Endothelial cell of umbilical vein (primary cell): Measurements from ENCODE around the gene THSD7A. TPM values are rescaled to one million over a fixed set of nuclear protein-coding genes. Genes with fewer than 3 reads are reported as not detected.

Experiments
- BruUV-seq: library from RNA; stranded (reverse); fragments of 400-500 nt; replicated peaks from 2 replicates; lab custom pipeline; 2021; lab: Mats Ljungman, UMichigan
- CTCF ChIA-PET: fragments of 300-600, 350-600 bp; sonication (Branson Sonifier 250); formaldehyde crosslinking; loops from one replicate; lab custom pipeline; 2021; ENCODE audit warnings: antibody characterized with exemption, inconsistent platforms; lab: Charles Lee
- POLR2A ChIA-PET: fragments of 300-600, 350-600 bp; sonication (Branson Sonifier 250); formaldehyde crosslinking; loops from one replicate; lab custom pipeline; 2021; ENCODE audit warnings: antibody characterized with exemption, inconsistent platforms; lab: Charles Lee
- DNase-seq: peaks from one replicate; pipeline ENCODE4 v3.0.0-alpha.2; 2011; ENCODE audit warnings: low read depth, low spot score
- FAIRE-seq: peaks from 2 replicates; lab custom pipeline; 2011; peaks lifted over from hg19 to GRCh38; lab: Jason Lieb, UNC
- H2AFZ ChIP-seq: 2 replicates; pipeline ENCODE4 v1.6.0; 2012; ENCODE audit warnings: low read depth, low read length, control low read depth, inconsistent platforms
- H3K27ac ChIP-seq: 2 replicates; pipeline ENCODE4 v1.5.1; 2011; ENCODE audit warnings: low read depth, mild to moderate bottlenecking, control low read depth, low read length, moderate library complexity; ENCODE audit not compliant: insufficient read depth
- H3K27me3 ChIP-seq, 2 experiments: 2 replicates each; pipeline versions ENCODE4 v1.6.0 to v1.6.1; 2011; ENCODE audit warnings: low read length in 2 of 2, mixed read lengths in 1 of 2; ENCODE audit not compliant: control insufficient read depth in 2 of 2, insufficient read depth in 2 of 2
- H3K36me3 ChIP-seq, 2 experiments: 2 replicates in 1 of 2; 3 replicates in 1 of 2; pipeline ENCODE4 v1.5.1; 2011; ENCODE audit warnings: low read length in 2 of 2, mild to moderate bottlenecking in 1 of 2, moderate library complexity in 1 of 2; ENCODE audit not compliant: control insufficient read depth in 2 of 2, insufficient read depth in 2 of 2; ENCODE audit errors: extremely low read depth in 1 of 2
- H3K4me1 ChIP-seq: 3 replicates; pipeline ENCODE4 v1.5.1; 2011; ENCODE audit warnings: mild to moderate bottlenecking, low read length; ENCODE audit not compliant: control insufficient read depth, insufficient read depth; ENCODE audit errors: extremely low read depth
- H3K4me2 ChIP-seq: 2 replicates; pipeline ENCODE4 v1.6.1; 2011; ENCODE audit warnings: low read length, control low read depth, mixed read lengths; ENCODE audit not compliant: insufficient read depth
- H3K4me3 ChIP-seq, 3 experiments: fragments of 200-600 bp in 1 of 3; sonication (generic), shearing (Covaris generic) in 1 of 3; replicated peaks in 1 of 3; 2 replicates each; pipeline ENCODE4 v1.5.1; 2011 to 2016; ENCODE audit warnings: control low read depth in 3 of 3, low read length in 3 of 3, mild to moderate bottlenecking in 2 of 3, inconsistent platforms in 1 of 3, low read depth in 1 of 3, moderate library complexity in 1 of 3; ENCODE audit not compliant: insufficient read depth in 1 of 3
- H3K79me2 ChIP-seq: 2 replicates; pipeline ENCODE4 v1.6.0; 2012; ENCODE audit warnings: low read length, inconsistent platforms; ENCODE audit not compliant: control insufficient read depth, insufficient read depth
- H3K9ac ChIP-seq: replicated peaks from 2 replicates; pipeline ENCODE3; 2011; ENCODE audit warnings: low read length, control low read depth; ENCODE audit not compliant: insufficient read depth; ENCODE audit errors: extremely low read depth
- H3K9me1 ChIP-seq: replicated peaks from 3 replicates; pipeline ENCODE4 v1.6.0; 2011; ENCODE audit warnings: mild to moderate bottlenecking, low read length; ENCODE audit not compliant: control insufficient read depth, insufficient read depth; ENCODE audit errors: extremely low read depth
- H3K9me3 ChIP-seq: replicated peaks from 2 replicates; pipeline ENCODE4 v1.5.1; 2012; ENCODE audit warnings: low read length, inconsistent platforms; ENCODE audit not compliant: control insufficient read depth, insufficient read depth
- H4K20me1 ChIP-seq: replicated peaks from 2 replicates; pipeline ENCODE3; 2011; ENCODE audit warnings: mild to moderate bottlenecking, low read length; ENCODE audit not compliant: control insufficient read depth, insufficient read depth; ENCODE audit errors: extremely low read depth
- CTCF ChIP-seq, 2 donors: IDR thresholded peaks; 1 replicate in 1 of 2; 2 replicates in 1 of 2; pipeline ENCODE4 v1.5.1; 2011; ENCODE audit warnings: low read length in 2 of 2, mild to moderate bottlenecking in 2 of 2, moderate library complexity in 2 of 2, control low read depth in 1 of 2, inconsistent platforms in 1 of 2, low read depth in 1 of 2; ENCODE audit not compliant: insufficient read depth in 1 of 2; ENCODE audit errors: extremely low read depth in 1 of 2
- EZH2 ChIP-seq: IDR thresholded peaks from 2 replicates; pipeline ENCODE4 v1.6.1; 2012; ENCODE audit warnings: borderline replicate concordance, low read depth, mild to moderate bottlenecking, moderate library complexity, low read length, inconsistent platforms; ENCODE audit not compliant: severe bottlenecking
- FOS ChIP-seq: IDR thresholded peaks from 2 replicates; pipeline ENCODE4 v1.6.1; 2011; ENCODE audit warnings: mild to moderate bottlenecking, low read length, moderate library complexity, borderline replicate concordance; ENCODE audit not compliant: insufficient read depth
- GATA2 ChIP-seq: IDR thresholded peaks from 2 replicates; pipeline ENCODE4 v1.7.0; 2011; ENCODE audit warnings: low read depth, mild to moderate bottlenecking, moderate library complexity, mixed read lengths, low read length; ENCODE audit not compliant: insufficient read length, insufficient read depth
- JUN ChIP-seq: IDR thresholded peaks from 2 replicates; pipeline ENCODE4 v1.6.1; 2011; ENCODE audit warnings: borderline replicate concordance, low read depth; ENCODE audit not compliant: insufficient read length, insufficient read depth
- MYC ChIP-seq: IDR thresholded peaks from one replicate; pipeline ENCODE4 v1.6.1; 2011; ENCODE audit warnings: mild to moderate bottlenecking, low read depth, low read length
- POLR2A ChIP-seq: IDR thresholded peaks from 2 replicates; pipeline ENCODE4 v1.6.1; 2012; ENCODE audit warnings: low read depth, mild to moderate bottlenecking, control low read depth, low read length
- POLR2AphosphoS5 ChIP-seq: IDR thresholded peaks from 2 replicates; pipeline ENCODE4 v1.6.1; 2012; ENCODE audit warnings: low read depth, mild to moderate bottlenecking, control low read depth, low read length, moderate library complexity; ENCODE audit not compliant: insufficient read depth
- dilution Hi-C: fragments of 300-500 bp; cut with MboI; formaldehyde crosslinking; loops from one replicate; pipeline ENCODE4 v1.15.0; 2019; ENCODE audit warnings: low sequenced_read_pairs; ENCODE audit not compliant: extremely low pct_ligation_motif_present
- intact Hi-C: fragments of 100-400 bp; cut with micrococcal nuclease; formaldehyde crosslinking; loops from one replicate; pipeline ENCODE4 v1.10.0; 2022
- polyA plus RNA-seq, 4 experiments: library from polyadenylated mRNA; depleted of rRNA in 3 of 4; stranded (reverse) in 3 of 4; unstranded in 1 of 4; fragments of >200 nt; gene quantifications; 2 replicates each; pipeline versions ENCODE4 v1.2.1 to v1.2.3, GENCODE V29; 2011 to 2012; ENCODE audit warnings: missing spikeins in 1 of 4
- total RNA-seq: library from RNA; stranded (reverse); gene quantifications from 2 replicates; pipeline ENCODE4 v1.2.3, GENCODE V29; 2021
- TF ChIP-seq, protein P1 (sequence below): IDR thresholded peaks from 2 replicates; pipeline ENCODE4 v1.6.1; 2011; ENCODE audit not compliant: insufficient read depth, insufficient read length

THSD7A gene
- total and polyA plus RNA-seq, 2 donors (not counting 3 experiments of a cell fraction or from before 2014, with no cell fraction given), result 3.3 to 12.7 TPM

- ChIA-PET CTCF (interaction anchor here (1.6 kb wide), 1 partner anchor 12 kb away, joined by 3 read pairs; no protein-coding TSS in a partner anchor), POLR2A (no interaction called here)
- no peak overlapping the region for H3K4me2 ChIP-seq
- H3K4me3 ChIP-seq, result no peak overlapping the region
- peaks cover 0 to 2% of the 10 kb centered on the region in 2 experiments for H3K36me3 ChIP-seq
- no peaks in the 10 kb centered on the region for H3K9me1 ChIP-seq
- no peak overlapping the region for H3K27ac ChIP-seq
- H4K20me1 ChIP-seq, result no peaks in the 10 kb centered on the region
- no peak for TF ChIP-seq EZH2
- no peak for TF ChIP-seq POLR2A
- TF ChIP-seq MYC, result no peak
- TF ChIP-seq JUN, result no peak
- TF ChIP-seq GATA2, result no peak
- TF ChIP-seq CTCF (IDR thresholded peaks at IDR 0.05; ENCODE audit: extremely low read depth in 1 of 2, insufficient read depth in 1 of 2, low read depth in 1 of 2, low read length in 2 of 2), result no peak
- TF ChIP-seq POLR2AphosphoS5, result no peak
- no peak for TF ChIP-seq FOS
- TF ChIP-seq, protein P1, sequence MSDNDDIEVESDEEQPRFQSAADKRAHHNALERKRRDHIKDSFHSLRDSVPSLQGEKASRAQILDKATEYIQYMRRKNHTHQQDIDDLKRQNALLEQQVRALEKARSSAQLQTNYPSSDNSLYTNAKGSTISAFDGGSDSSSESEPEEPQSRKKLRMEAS, result no peak
- DNase-seq, result no peak
- dilution Hi-C loops (no loop called here), intact Hi-C loops (no loop called here)
- no peak overlapping the region for H2AFZ ChIP-seq
- no peaks in the 10 kb centered on the region for H3K27me3 ChIP-seq
- FAIRE-seq, result no peak
- no TSS peak for BruUV-seq
- H3K4me1 ChIP-seq, result no peaks in the 10 kb centered on the region
- no peak overlapping the region for H3K9ac ChIP-seq
- no peaks in the 10 kb centered on the region for H3K79me2 ChIP-seq
- H3K9me3 ChIP-seq, result no peaks in the 10 kb centered on the region
Observed at GRCh38 chr7:11416641-11417458, 415.1 kb downstream of the THSD7A start.
